ENCODE measurements around the gene GMPR2. TPM values are rescaled to one million over a fixed set of nuclear protein-coding genes. Genes with fewer than 3 reads are reported as not detected.

GMPR2 gene
- total and polyA plus RNA-seq, 2 of the 13 experiments (the other 11 are each of a cell fraction or from before 2014, with no cell fraction given) = 210 to 273 TPM

- POLR2A ChIA-PET = interaction anchor here (0.9 to 18.0 kb wide), 11 partner anchors 16 to 178 kb away, joined by 3 to 850 read pairs (median 4); partner anchors contain the start of genes CHMP4A, CIDEB, DCAF11 and DHRS1
- TF ChIP-seq FOXA3 (CRISPR knock-in tag; IDR thresholded peaks at IDR 0.05) (no peak), PHF21A (CRISPR knock-in tag; IDR thresholded peaks at IDR 0.05) (no peak), PTBP1 (IDR thresholded peaks at IDR 0.05; ENCODE audit: low read depth, low read length, poor library complexity, severe bottlenecking) (no peak), ZNF577 (CRISPR knock-in tag; IDR thresholded peaks at IDR 0.05; ENCODE audit: borderline replicate concordance, low read depth) (no peak), HNRNPUL1 (IDR thresholded peaks at IDR 0.05; ENCODE audit: low read depth, low read length) (no peak), MTF2 (CRISPR knock-in tag; IDR thresholded peaks at IDR 0.05; ENCODE audit: borderline replicate concordance) (no peak), HOXA9 (CRISPR knock-in tag; IDR thresholded peaks at IDR 0.05; ENCODE audit: borderline replicate concordance) (peak; percentile 53; the same call in 1 of the 2 replicates), ZNF780A (CRISPR knock-in tag; IDR thresholded peaks at IDR 0.05) (0 out of 2 replicates have a peak, but pooled peaks have one; percentile 53), NONO (IDR thresholded peaks at IDR 0.05) (no peak), NONO (CRISPR knock-in tag; conservative IDR thresholded peaks at IDR 0.05) (0 out of 2 replicates have a peak, but pooled peaks have one; percentile 27), SIX4 (CRISPR knock-in tag; IDR thresholded peaks at IDR 0.05) (no peak), KLF15 (CRISPR knock-in tag; IDR thresholded peaks at IDR 0.05; ENCODE audit: borderline replicate concordance) (no peak), ZNF274 (CRISPR knock-in tag; IDR thresholded peaks at IDR 0.05) (0 out of 2 replicates have a peak, but pooled peaks have one; percentile 38), ARNT (IDR thresholded peaks at IDR 0.05) (no peak), ZNF670 (CRISPR knock-in tag; IDR thresholded peaks at IDR 0.05; ENCODE audit: borderline replicate concordance) (0 out of 2 replicates have a peak, but pooled peaks have one; percentile 66), ZNF674 (CRISPR knock-in tag; IDR thresholded peaks at IDR 0.05; ENCODE audit: low read depth) (no peak), REL (CRISPR knock-in tag; conservative IDR thresholded peaks at IDR 0.05) (0 out of 2 replicates have a peak, but pooled peaks have one; percentile 49)
- TF ChIP-seq, protein P1, sequence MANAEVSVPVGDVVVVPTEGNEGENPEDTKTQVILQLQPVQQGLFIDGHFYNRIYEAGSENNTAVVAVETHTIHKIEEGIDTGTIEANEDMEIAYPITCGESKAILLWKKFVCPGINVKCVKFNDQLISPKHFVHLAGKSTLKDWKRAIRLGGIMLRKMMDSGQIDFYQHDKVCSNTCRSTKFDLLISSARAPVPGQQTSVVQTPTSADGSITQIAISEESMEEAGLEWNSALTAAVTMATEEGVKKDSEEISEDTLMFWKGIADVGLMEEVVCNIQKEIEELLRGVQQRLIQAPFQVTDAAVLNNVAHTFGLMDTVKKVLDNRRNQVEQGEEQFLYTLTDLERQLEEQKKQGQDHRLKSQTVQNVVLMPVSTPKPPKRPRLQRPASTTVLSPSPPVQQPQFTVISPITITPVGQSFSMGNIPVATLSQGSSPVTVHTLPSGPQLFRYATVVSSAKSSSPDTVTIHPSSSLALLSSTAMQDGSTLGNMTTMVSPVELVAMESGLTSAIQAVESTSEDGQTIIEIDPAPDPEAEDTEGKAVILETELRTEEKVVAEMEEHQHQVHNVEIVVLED (CRISPR knock-in tag; IDR thresholded peaks at IDR 0.05; ENCODE audit: borderline replicate concordance) = 0 out of 2 replicates have a peak, but pooled peaks have one; percentile 36
- TF ChIP-seq, protein P2, sequence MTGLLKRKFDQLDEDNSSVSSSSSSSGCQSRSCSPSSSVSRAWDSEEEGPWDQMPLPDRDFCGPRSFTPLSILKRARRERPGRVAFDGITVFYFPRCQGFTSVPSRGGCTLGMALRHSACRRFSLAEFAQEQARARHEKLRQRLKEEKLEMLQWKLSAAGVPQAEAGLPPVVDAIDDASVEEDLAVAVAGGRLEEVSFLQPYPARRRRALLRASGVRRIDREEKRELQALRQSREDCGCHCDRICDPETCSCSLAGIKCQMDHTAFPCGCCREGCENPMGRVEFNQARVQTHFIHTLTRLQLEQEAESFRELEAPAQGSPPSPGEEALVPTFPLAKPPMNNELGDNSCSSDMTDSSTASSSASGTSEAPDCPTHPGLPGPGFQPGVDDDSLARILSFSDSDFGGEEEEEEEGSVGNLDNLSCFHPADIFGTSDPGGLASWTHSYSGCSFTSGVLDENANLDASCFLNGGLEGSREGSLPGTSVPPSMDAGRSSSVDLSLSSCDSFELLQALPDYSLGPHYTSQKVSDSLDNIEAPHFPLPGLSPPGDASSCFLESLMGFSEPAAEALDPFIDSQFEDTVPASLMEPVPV (CRISPR knock-in tag; IDR thresholded peaks at IDR 0.05) = no peak
Measured at GRCh38 chr14:24235804-24236688, 3.3 kb downstream of the GMPR2 start.

More at GRCh38 chr14:24235804-24236688, 3.3 kb downstream of the GMPR2 start:
- BruUV-seq (replicated peaks) = no TSS peak
- in situ Hi-C loops (cut with HindIII; ENCODE audit: extremely low pct_ligation_motif_present, low pct_unique_long_range_greater_than_20kb) (no loop called here), intact Hi-C loops (cut with micrococcal nuclease; ENCODE audit: unreplicated experiment) (loop anchor here (10.0 kb wide), 1 partner anchor 1189 kb away; no protein-coding TSS in a partner anchor)
- H2AFZ ChIP-seq (ENCODE audit: low read length) = no peak overlapping the region
- peaks cover 0 to 4% of the 10 kb centered on the region in 2 experiments; a peak in 1 of 5 replicates for H3K27me3 ChIP-seq (ENCODE audit: control insufficient read depth in 1 of 2, insufficient read depth in 2 of 2, low read length in 2 of 2)
- peaks cover 41% of the 10 kb centered on the region for H3K4me1 ChIP-seq (ENCODE audit: insufficient read depth, low read length)
- no peak overlapping the region for H3K27ac ChIP-seq (ENCODE audit: extremely low read length, insufficient read depth, low read length)
- no peak overlapping the region for H3K9ac ChIP-seq (ENCODE audit: insufficient read depth, low read depth, low read length)
- H4K20me1 ChIP-seq (ENCODE audit: insufficient read depth, low read length) = peaks cover 7% of the 10 kb centered on the region; the same call in 1 of the 2 replicates
- no peaks in the 10 kb centered on the region for H3K9me3 ChIP-seq (ENCODE audit: low read length)
- no peak overlapping the region for H3K4me2 ChIP-seq (ENCODE audit: low read depth, low read length)
- FAIRE-seq (no peak), DNase-seq (ENCODE audit: low spot score) (no peak), ATAC-seq (no peak)
- WGBS (ENCODE audit: low lambda C conversion rate) = 97% methylated on average over 5 of the region's 5 CpGs
- CTCF ChIA-PET (ENCODE audit: low intra/inter-chr PET ratio, low total read pairs) = no interaction called here
- H3K36me3 ChIP-seq (replicated peaks in 1 of 2; ENCODE audit: control insufficient read depth in 1 of 2, insufficient read depth in 2 of 2, low read length in 2 of 2) = peaks cover 43 to 69% of the 10 kb centered on the region in 2 experiments
- no peak overlapping the region for H3K4me3 ChIP-seq (replicated peaks in 1 of 3; ENCODE audit: insufficient read depth in 1 of 3, low read depth in 2 of 3, low read length in 3 of 3)
- peaks cover 42% of the 10 kb centered on the region for H3K79me2 ChIP-seq (ENCODE audit: insufficient read depth, low read length)
